HEK293T (cell line): ENCODE data around the gene PLB1.

Source experiments
- BHLHE40 ChIP-seq: fragments of 450-650 bp; IDR thresholded peaks from 2 replicates; pipeline ENCODE4 v1.6.1; 2016; ENCODE audit warnings: mild to moderate bottlenecking, moderate library complexity, borderline replicate concordance
- FOXA1 ChIP-seq: fragments of 450-650 bp; IDR thresholded peaks from 2 replicates; pipeline ENCODE4 v1.6.1; 2016; ENCODE audit warnings: mild to moderate bottlenecking
- L3MBTL2 ChIP-seq: fragments of 450-650 bp; conservative IDR thresholded peaks from 2 replicates; pipeline ENCODE4 v1.6.1; 2016; ENCODE audit warnings: mild to moderate bottlenecking
- PKNOX1 ChIP-seq: fragments of 450-650 bp; IDR thresholded peaks from 2 replicates; pipeline ENCODE4 v1.6.1; 2016
- SUZ12 ChIP-seq: fragments of 450-650 bp; IDR thresholded peaks from 2 replicates; pipeline ENCODE4 v1.6.1; 2016; ENCODE audit warnings: mild to moderate bottlenecking

GRCh38 chr2:28661589-28662001 lies 165.7 kb downstream of the PLB1 start:
- no peak for TF ChIP-seq BHLHE40
- TF ChIP-seq FOXA1 = no peak
- TF ChIP-seq L3MBTL2 = no peak
- no peak for TF ChIP-seq SUZ12
- TF ChIP-seq PKNOX1 = no peak
